Measurements from ENCODE around the gene CST6. TPM values are rescaled to one million over a fixed set of nuclear protein-coding genes. Genes with fewer than 3 reads are reported as not detected.

The CST6 gene
- total RNA-seq, 2 donors from 2014 or later: 0.36 to 6.5 TPM

DNA sequence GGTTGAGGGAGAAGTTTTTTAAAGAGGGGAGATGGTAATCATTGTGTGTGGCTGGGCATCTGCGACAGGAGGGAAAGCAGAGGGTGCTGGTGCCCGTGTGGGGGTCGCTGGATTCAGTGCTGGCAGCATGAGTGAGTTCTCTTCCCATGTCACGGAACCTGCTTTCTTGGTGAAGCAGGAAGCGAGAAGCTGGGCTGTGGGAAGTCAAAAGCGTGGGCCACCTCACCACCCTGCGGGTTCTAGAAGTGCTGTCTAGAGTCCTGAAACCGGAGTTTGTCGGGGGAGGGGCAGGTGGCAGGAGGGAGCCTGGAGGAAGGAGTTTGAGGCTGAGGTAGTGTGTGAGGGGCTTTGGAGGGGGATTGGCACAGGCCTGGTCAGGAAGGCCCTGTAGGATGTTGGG is 36.0 kb upstream of the CST6 start:
- Histone ChIP-seq H3K27ac (no peak overlapping the region), H3K36me3 (peaks cover 2 to 15% of the 10 kb centered on the region in 2 donors)
- intact Hi-C loops (cut with DNase I): no loop called here

DNA sequence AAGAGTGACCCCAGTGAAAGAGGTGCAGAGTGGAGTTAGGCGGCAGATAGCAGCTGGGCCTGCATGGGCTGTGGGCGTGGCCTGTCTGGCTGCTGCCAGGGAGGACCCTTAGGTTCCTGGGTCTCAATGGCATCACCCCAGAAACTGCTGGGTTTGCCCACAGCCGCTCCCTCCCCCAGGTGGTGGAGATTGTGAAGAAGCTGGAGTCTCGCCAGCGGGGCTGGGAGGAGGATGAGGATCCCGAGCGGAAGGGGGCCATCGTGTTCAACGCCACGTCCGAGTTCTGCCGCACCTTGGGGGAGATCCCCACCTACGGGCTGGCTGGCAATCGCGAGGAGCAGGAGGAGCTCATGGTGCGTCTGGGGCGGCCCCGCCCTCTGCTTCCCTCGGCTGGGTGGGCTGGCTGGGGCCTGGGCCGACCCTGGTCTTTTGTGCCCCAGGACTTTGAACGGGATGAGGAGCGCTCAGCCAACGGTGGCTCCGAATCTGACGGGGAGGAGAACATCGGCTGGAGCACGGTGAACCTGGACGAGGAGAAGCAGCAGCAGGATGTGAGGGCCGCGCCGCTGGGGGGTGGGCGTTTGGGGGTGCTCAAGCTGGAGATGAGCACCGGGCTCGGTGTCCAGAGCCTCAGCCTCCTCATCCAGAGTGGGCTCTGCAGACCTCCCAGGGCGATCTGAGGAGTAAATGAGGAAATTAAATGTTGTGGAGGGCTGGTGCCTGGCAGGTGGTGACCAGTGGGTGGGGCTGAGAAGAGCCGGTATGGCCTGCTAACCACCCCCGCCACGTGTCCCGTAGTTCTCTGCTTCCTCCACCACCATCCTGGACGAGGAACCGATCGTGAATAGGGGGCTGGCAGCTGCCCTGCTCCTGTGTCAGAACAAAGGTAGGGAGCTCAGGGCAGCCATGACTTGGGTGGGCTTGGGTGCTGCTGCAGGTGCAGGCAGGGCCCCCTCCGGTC is 35.3 kb upstream of the CST6 start:
- peaks cover 2 to 15% of the 10 kb centered on the region in 2 donors for H3K36me3 ChIP-seq

More for the DNA sequence above, 36.0 kb upstream of the CST6 start:
- Histone ChIP-seq H3K4me3 (no peak overlapping the region), H3K9me3 (no peaks in the 10 kb centered on the region), H3K27me3 (replicated peaks; ENCODE audit: insufficient read depth) (no peaks in the 10 kb centered on the region), H3K4me1 (replicated peaks) (no peaks in the 10 kb centered on the region)
- 92% methylated on average over 9 of the region's 9 CpGs for WGBS
- DNase-seq (ENCODE audit: low spot score): no peak
- TF ChIP-seq, protein P1, sequence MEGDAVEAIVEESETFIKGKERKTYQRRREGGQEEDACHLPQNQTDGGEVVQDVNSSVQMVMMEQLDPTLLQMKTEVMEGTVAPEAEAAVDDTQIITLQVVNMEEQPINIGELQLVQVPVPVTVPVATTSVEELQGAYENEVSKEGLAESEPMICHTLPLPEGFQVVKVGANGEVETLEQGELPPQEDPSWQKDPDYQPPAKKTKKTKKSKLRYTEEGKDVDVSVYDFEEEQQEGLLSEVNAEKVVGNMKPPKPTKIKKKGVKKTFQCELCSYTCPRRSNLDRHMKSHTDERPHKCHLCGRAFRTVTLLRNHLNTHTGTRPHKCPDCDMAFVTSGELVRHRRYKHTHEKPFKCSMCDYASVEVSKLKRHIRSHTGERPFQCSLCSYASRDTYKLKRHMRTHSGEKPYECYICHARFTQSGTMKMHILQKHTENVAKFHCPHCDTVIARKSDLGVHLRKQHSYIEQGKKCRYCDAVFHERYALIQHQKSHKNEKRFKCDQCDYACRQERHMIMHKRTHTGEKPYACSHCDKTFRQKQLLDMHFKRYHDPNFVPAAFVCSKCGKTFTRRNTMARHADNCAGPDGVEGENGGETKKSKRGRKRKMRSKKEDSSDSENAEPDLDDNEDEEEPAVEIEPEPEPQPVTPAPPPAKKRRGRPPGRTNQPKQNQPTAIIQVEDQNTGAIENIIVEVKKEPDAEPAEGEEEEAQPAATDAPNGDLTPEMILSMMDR (IDR thresholded peaks at IDR 0.05): no peak
- TF ChIP-seq POLR2A (IDR thresholded peaks at IDR 0.05) (no peak), POLR2AphosphoS5 (IDR thresholded peaks at IDR 0.05) (no peak)

DNA sequence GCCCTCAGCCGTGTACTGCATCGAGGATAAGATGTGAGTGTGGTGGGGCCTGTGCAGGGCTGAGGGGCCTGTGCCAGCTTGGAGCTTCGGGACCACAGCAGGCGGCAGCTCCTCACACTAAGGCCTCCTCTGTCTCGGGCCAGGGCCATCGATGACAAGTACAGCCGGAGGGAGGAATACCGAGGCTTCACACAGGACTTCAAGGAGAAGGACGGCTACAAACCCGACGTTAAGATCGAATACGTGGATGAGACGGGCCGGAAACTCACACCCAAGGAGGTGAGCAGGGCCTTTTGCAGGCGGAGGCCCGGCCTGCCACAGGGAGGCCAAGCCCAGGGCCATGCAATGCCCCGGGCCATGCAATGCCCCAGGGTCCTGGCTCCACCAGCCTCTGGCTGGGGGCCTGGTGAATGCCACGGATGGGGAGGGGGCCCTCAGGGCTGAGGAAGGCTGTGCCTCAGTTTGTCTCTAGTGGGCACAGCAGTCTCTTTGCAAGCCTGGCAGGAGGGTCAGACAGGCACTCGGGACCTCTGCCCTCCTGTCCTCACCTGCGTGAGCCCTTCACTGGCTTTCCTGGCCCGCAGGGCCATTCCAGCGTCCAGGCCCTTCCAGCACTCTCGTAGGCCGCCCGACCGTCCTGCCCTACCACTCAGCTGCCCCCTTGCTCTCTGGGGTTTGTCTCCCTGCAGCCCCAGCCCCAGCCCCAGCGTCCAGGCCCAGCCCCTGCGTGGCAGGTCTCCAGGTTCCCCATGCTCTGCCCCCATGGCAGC is 34.0 kb upstream of the CST6 start:
- Histone ChIP-seq H3K4me3 (no peak overlapping the region), H3K4me1 (replicated peaks) (no peaks in the 10 kb centered on the region), H3K27me3 (replicated peaks; ENCODE audit: insufficient read depth) (no peaks in the 10 kb centered on the region), H3K9me3 (no peaks in the 10 kb centered on the region), H3K36me3 (peaks cover 2 to 15% of the 10 kb centered on the region in 2 donors), H3K27ac (no peak overlapping the region)
- TF ChIP-seq POLR2AphosphoS5 (IDR thresholded peaks at IDR 0.05): no peak
- TF ChIP-seq POLR2A (IDR thresholded peaks at IDR 0.05): no peak
- TF ChIP-seq, protein P1 (IDR thresholded peaks at IDR 0.05): no peak
- 92% methylated on average over 27 of the region's 29 CpGs for WGBS
- intact Hi-C loops (cut with DNase I): no loop called here
- no peak for DNase-seq (ENCODE audit: low spot score)

More for the DNA sequence above, 35.3 kb upstream of the CST6 start:
- no peak for TF ChIP-seq POLR2A (IDR thresholded peaks at IDR 0.05)
- TF ChIP-seq POLR2AphosphoS5 (IDR thresholded peaks at IDR 0.05): no peak
- TF ChIP-seq, protein P1 (IDR thresholded peaks at IDR 0.05): no peak
- no peak overlapping the region for H3K4me3 ChIP-seq
- 77% methylated on average over 42 of the region's 43 CpGs for WGBS
- no peak for DNase-seq (ENCODE audit: low spot score)
- H3K4me1 ChIP-seq (replicated peaks): no peaks in the 10 kb centered on the region
- H3K27ac ChIP-seq: no peak overlapping the region
- H3K9me3 ChIP-seq: no peaks in the 10 kb centered on the region
- H3K27me3 ChIP-seq (replicated peaks; ENCODE audit: insufficient read depth): no peaks in the 10 kb centered on the region
- intact Hi-C loops (cut with DNase I): no loop called here

DNA sequence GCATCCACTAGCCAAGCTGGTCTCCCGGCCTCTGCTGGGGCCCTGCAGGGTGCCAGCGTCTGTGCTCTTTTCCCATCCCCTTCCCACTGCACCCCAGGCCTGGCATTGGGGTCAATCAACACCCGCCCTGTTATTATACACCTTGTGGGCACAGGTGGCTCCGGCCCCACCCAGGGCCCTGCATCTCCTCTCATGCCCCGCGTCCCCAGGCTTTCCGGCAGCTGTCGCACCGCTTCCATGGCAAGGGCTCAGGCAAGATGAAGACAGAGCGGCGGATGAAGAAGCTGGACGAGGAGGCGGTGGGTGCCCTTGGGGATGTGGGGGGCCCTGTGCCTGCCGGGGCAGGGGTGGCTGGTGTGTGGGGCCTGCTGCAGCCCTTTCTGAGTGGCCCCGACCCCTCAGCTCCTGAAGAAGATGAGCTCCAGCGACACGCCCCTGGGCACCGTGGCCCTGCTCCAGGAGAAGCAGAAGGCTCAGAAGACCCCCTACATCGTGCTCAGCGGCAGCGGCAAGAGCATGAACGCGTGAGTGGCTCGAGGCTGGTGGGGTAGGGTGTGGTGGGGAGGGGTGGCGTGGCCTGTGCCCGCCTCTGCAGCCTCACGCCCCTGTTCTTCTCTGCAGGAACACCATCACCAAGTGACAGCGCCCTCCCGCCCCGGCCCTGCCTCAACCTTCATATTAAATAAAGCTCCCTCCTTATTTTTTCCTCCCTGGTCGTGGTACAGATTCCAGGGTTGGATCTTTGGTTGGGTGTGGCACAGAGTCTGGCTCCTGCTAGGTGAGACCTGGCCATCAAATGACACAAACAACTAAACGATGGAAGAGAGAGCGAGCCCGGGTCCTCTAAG is 33.2 kb upstream of the CST6 start:
- no peak for DNase-seq (ENCODE audit: low spot score)
- Histone ChIP-seq H3K27me3 (replicated peaks; ENCODE audit: insufficient read depth) (no peaks in the 10 kb centered on the region), H3K4me1 (replicated peaks) (no peaks in the 10 kb centered on the region), H3K4me3 (no peak overlapping the region), H3K9me3 (no peaks in the 10 kb centered on the region), H3K27ac (no peak overlapping the region), H3K36me3 (peaks cover 2 to 15% of the 10 kb centered on the region in 2 donors)
- 88% methylated on average over 34 of the region's 34 CpGs for WGBS
- intact Hi-C loops (cut with DNase I): no loop called here
- TF ChIP-seq POLR2AphosphoS5 (IDR thresholded peaks at IDR 0.05) (no peak), POLR2A (IDR thresholded peaks at IDR 0.05) (no peak)
- TF ChIP-seq, protein P1 (IDR thresholded peaks at IDR 0.05): no peak

All from prostate gland (tissue), 2 donors.